ENCODE measurements around the gene ATG13.
"Not testable (repeated sequence)": the region's sequence is repeated elsewhere in the genome, so short reads cannot be mapped to it uniquely, and the experiment has no call there.

ATG13 gene

DNA sequence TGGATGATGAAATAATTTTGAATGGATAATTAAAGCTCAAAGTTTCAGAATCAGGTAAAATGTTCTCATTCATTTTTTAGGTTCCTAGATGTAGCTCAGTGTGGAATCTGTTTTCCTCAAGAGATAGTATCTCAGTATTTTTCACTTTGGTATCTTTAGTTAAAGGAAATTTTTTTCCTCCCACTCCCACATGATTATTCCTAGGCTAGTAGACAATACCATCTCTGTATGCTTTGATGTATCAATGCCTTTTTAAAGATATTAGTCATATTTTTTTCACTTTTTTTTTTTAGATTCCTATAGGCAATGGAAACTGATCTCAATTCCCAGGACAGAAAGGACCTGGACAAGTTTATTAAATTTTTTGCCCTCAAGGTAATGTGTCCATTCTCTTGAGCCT is 26.6 kb downstream of the ATG13 start:
- DNase-seq (ENCODE audit: low spot score) = no peak

- DNase-seq (ENCODE audit: low spot score) = no peak
These were observed 31.9 kb downstream of the ATG13 start for GRCh38 chr11:46649180-46649738.

GRCh38 chr11:46655631-46656030 is 38.3 kb downstream of the ATG13 start:
- no peak for DNase-seq (ENCODE audit: low spot score)

GRCh38 chr11:46657186-46657585 is 39.8 kb downstream of the ATG13 start:
- DNase-seq (ENCODE audit: low spot score) = no peak

DNA sequence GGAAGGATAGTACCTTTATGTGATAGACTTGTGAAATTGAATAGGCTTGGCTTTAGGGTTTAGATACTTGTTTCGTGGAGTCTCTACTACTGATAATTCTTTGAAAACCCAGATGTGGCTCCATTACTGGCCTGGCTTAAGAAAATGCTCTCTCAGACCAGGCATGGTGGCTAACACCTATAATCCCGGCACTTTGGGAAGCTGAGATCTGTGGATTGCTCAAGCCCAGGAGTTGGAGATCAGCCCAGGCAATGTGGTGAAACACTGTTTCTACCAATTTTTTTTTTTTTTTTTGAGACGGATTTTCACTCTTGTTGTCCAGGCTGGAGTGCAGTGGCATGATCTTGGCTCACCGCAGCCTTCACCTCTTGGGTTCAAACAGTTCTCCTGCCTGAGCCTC is 40.9 kb downstream of the ATG13 start:
- no peak for DNase-seq (ENCODE audit: low spot score)

- DNase-seq (ENCODE audit: low spot score) = no peak
These were observed 42.6 kb downstream of the ATG13 start for GRCh38 chr11:46659908-46660307.

- no peak for DNase-seq (ENCODE audit: low spot score)
These were observed 44.5 kb downstream of the ATG13 start for GRCh38 chr11:46661836-46662235.

DNA sequence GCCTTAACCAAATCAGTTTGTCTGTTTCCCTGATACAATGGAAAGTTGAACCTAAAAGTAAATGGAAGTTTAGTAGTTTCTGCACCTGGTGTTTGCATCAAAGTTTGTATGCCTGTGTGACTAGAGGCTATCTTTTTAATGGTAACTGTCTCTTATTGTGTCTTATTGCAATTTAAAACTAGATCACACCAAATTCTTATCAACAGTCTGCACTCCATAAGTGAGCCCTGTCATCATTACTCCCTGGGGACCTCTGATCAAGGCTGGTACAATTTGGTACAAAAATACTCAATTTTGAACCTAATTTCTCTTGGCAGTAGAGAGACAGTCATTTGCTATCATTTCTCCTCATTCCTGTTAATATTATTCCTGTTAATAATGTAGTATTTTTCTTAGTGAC is 45.0 kb downstream of the ATG13 start:
- DNase-seq (ENCODE audit: low spot score) = no peak

DNA sequence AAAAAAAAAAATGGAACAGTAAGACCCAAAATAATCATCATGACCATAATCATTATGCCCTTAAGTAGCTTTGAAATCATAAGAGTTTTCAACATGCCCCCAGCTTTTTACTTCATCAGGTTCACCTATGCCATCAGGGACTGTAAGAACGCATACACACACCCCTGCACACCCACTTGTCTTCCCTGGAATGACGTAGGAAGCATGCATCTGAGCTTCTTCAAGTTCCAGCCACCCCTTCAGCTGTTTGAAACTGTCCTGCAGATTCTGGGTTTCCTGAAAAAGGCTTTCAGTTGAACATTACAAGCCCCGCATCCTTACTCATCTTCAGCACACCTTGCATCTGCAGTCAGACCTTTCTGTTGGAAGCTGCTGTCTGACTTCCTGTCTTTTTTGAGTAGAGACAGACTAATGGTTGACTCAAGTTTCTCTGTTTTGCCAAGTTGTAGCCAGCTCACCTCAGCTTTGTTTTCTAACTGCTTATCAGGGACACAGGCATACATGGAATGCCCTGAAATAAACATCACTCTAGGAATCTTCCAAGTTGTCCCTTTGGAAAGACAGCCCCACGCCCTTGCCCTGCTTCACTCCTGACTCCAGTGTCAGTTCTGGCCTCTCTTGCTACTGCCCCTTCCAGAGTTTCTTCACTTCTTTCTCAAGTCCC is 46.1 kb downstream of the ATG13 start:
- no peak for DNase-seq (ENCODE audit: low spot score)

GRCh38 chr11:46664612-46665011 is 47.3 kb downstream of the ATG13 start:
- no peak for DNase-seq (ENCODE audit: low spot score)

- no peak for DNase-seq (ENCODE audit: low spot score)
These were observed 48.0 kb downstream of the ATG13 start for GRCh38 chr11:46665356-46665755.

DNA sequence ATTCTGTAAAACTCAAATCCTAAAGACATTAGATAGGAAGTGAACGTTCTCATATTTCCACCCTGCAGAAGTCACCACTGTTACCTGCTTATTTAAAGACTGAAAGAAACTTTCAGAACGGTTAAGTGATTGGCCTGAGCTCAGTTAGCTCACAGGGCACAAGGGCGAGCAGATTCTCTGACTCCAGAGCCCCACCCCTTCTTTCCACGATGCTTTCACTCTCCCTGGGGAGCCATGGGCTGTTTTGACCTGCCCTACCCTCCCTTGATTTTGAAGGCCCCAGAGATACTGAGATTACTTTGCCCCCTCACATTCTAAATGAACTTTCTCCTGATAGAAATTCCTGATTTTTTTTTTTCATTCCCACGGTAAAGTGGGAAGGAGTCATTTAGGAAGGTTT is 49.2 kb downstream of the ATG13 start:
- DNase-seq (ENCODE audit: low spot score) = no peak

DNA sequence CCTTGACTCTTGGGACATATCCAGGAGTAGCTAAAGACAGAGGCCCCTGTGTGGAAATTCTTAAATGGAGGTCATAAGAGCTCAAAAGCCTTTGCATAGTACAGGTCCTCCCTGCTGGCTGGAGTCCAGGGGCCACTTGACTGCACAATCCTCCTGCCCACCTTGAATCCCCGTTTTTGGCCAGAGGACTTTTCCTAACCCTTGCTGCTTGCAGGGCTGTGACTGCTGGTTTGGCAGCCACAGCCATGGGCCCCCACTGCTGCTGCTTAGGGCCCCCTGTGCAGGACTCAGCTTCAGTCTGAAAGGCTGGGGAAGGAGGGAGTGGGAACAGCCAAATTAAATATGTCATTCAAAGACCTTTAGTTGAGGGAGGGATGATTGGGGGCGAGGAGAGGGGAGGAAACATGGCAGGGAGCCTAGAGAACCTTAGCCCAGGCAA is 49.7 kb downstream of the ATG13 start:
- DNase-seq (ENCODE audit: low spot score) = no peak

- no peak for DNase-seq (ENCODE audit: low spot score)
These were observed 51.2 kb downstream of the ATG13 start for GRCh38 chr11:46668480-46669085.

GRCh38 chr11:46669711-46670139 is 52.4 kb downstream of the ATG13 start:
- no peak for DNase-seq (ENCODE audit: low spot score)

GRCh38 chr11:46670521-46670920 is 53.2 kb downstream of the ATG13 start:
- not testable (repeated sequence) for DNase-seq (ENCODE audit: low spot score)

DNA sequence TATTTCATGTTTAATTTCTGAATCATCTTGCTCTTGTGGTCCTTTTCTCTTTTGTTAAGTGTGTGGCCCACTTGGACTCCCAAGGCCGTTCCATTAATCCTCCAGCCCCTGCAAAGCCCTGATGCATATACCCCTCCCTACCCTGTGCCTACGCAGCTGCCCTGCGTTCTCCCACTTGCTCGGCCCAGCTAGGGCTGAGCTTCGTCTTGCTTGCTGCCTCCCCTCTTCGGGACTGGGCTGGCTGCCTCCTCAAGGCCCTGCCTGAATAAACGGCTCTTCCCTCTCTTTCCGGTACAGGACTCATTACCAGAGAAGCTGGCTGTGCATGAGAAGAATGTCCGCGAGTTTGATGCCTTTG is 54.6 kb downstream of the ATG13 start:
- no peak for DNase-seq (ENCODE audit: low spot score)

DNA sequence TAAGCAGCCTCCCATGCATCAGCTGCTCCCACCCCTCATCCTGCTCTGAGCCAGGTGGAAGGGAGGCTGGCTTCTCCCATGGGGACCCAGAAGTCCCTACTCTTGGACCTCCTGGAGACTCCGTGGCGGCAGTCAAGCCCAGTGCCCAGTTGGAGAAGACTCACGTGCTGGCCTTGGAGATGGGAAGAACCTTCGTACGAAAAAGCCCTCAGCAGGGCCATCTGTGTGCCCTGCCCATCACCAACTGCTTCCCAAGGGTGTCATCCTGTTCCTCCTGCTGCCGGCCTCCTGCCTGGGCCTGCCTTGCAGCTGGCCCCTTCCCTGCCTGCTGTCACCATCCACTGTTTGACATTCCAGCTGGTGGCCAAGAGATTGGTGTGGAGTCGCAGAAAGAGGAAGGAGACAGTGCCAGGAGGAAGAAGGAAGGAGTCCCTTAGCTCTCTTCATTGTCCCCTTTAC is 55.1 kb downstream of the ATG13 start:
- DNase-seq (ENCODE audit: low spot score) = no peak

DNA sequence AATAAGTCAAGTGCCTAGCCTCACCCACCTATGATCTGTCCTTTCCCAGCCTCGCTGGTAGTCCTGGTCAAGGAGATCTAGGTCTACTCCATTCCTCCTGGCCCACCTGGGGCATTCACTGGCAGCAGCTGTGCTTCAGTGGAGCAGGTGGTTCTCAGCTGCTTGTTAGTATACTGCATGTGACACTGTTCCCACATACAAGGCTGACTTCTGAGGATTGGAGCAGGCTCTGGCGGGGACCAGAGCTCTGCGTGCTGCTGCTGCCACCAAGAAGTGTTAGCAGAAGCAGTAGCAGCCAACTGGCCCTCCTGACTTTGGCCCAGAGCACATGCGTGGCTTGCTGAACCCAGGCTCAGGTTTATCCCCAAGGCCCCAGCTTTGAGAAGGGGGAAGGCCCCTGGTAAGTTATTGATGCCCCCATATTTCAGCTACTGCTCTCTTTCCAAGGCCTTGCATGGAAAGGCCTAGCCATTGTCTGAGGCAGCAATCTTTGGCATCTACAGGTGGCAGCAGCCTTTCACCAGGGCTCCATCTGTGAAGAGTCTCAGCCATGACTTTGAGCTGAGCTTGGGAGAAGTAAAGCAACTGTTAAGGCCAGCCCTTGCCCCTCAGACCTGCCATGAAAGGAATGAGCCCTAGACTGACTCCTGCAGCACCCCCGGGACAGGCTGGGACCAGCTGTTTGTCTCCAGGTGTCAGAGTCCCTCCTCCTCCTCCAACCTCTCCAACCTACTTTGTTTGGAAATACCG is 56.5 kb downstream of the ATG13 start:
- DNase-seq (ENCODE audit: low spot score) = no peak

DNA sequence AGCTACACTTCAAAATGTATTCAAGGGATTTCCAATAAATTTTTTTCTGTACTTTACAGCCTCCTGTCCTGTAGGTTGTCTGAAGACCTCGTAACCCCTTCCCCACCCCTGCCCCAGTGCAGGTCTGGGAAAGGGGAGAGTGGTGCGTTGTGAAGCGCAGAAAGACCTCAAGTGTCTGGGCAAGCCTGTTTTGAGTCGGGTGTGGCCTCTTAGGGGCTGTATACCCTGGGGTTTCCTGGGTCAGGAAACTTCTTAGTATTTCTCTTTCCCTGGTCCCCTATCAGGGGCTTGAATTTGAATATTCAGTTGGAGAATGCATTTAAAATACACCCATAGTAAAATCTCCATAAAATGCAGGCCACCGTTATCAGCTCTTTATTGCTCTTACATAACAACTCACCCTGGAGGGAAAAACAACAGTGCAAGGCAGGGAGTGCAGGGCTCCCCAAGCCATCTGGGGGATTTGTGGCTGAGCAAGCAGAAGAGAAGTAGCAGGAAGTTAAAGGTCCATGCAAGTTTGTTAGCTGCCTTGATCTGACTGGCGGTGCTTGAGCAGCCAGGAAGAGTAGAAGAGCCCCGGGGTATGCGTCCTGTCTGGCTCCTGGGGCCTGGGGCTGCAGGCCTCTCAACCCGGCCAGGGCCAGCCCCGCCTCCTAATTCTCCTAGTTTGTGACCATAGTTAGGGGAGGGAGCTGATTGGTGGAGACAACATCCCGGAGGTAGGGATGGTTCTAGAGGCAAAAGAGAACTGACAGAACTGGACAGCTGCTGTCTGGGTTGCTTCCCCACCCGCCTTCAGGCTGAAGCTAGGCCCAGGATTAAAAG is 57.3 kb downstream of the ATG13 start:
- DNase-seq (ENCODE audit: low spot score) = peak; percentile 75

GRCh38 chr11:46675288-46675851 is 58.0 kb downstream of the ATG13 start:
- no peak for DNase-seq (ENCODE audit: low spot score)

DNA sequence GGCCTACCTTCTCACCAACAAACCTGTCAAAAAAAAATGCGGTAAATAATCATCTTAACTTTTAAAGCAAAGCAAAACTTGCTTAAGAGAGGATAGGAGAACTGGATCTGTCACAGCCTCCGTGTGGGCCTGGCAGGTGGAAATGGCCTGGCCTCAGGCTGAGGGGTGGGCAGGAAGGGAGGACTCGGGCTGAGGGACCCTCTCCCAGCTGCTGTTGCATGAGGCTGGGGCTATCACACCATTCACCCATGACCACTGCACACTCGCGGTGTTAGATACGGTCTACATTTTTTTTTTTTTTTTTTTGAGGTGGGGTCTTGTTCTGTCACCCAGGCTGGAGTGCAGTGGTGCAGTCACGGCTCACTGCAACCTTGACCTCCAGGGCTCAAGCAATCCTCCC is 58.6 kb downstream of the ATG13 start:
- DNase-seq (ENCODE audit: low spot score) = no peak
